Osteocyte (in vitro differentiated cells): Measurements from ENCODE around the gene PDE6B. TPM values are rescaled to one million over a fixed set of nuclear protein-coding genes. Genes with fewer than 3 reads are reported as not detected.

ENCODE experiments used
- DNase-seq: peaks from one replicate; pipeline ENCODE4 v3.0.0; 2021; ENCODE audit warnings: mixed read lengths; ENCODE audit not compliant: unreplicated experiment; ENCODE audit errors: extremely low spot score
- H3K27ac Mint-ChIP-seq: one replicate; pipeline ENCODE4 v1.8.0; 2021; ENCODE audit warnings: mild to moderate bottlenecking, mixed read lengths; ENCODE audit not compliant: unreplicated experiment
- H3K27me3 Mint-ChIP-seq: one replicate; pipeline ENCODE4 v1.8.0; 2021; ENCODE audit warnings: mixed read lengths; ENCODE audit not compliant: unreplicated experiment
- H3K36me3 Mint-ChIP-seq: one replicate; pipeline ENCODE4 v1.8.0; 2021; ENCODE audit warnings: mixed read lengths; ENCODE audit not compliant: unreplicated experiment
- H3K4me1 Mint-ChIP-seq: one replicate; pipeline ENCODE4 v1.8.0; 2021; ENCODE audit warnings: mixed read lengths; ENCODE audit not compliant: unreplicated experiment
- H3K4me3 Mint-ChIP-seq: one replicate; pipeline ENCODE4 v1.8.0; 2021; ENCODE audit warnings: mild to moderate bottlenecking, moderate library complexity, mixed read lengths; ENCODE audit not compliant: unreplicated experiment
- H3K9me3 Mint-ChIP-seq: one replicate; pipeline ENCODE4 v1.8.0; 2021; ENCODE audit warnings: mixed read lengths; ENCODE audit not compliant: unreplicated experiment
- total RNA-seq: library from RNA; stranded (reverse); gene quantifications from 2 replicates; pipeline ENCODE4 v1.2.1, GENCODE V29; 2021
- TF ChIP-seq, protein P1 (sequence below): fragments of 200-600 bp; sonication (generic); IDR thresholded peaks from 2 replicates; pipeline ENCODE4 v1.5.0; 2021; ENCODE audit warnings: antibody characterized with exemption, mild to moderate bottlenecking, moderate library complexity

Gene PDE6B
- total RNA-seq, 1 donor from 2014 or later = 1.6 TPM

DNA sequence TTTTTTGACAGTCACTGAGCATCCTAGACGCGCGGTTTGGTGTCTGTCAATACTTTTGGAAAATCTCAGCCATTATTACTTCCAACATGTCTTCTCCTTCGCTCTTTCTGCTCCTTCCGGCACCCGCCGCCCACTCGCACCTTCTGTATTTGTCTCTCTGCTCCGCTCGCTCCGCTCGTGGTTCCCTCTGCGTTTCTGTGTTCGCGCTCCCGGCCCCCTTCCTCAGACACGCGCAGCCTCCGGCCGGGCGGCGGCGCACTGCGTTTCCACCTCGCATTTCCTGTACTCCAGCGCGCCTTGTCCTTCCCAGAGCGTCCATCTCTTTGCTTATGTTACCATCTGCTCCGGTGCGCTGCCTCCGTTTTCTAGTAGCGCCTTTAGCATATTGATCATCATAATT lies 21.1 kb downstream of the PDE6B start:
- DNase-seq = no peak
- H3K4me3 Mint-ChIP-seq = no peak overlapping the region
- no peaks in the 10 kb centered on the region for H3K4me1 Mint-ChIP-seq
- TF ChIP-seq, protein P1, sequence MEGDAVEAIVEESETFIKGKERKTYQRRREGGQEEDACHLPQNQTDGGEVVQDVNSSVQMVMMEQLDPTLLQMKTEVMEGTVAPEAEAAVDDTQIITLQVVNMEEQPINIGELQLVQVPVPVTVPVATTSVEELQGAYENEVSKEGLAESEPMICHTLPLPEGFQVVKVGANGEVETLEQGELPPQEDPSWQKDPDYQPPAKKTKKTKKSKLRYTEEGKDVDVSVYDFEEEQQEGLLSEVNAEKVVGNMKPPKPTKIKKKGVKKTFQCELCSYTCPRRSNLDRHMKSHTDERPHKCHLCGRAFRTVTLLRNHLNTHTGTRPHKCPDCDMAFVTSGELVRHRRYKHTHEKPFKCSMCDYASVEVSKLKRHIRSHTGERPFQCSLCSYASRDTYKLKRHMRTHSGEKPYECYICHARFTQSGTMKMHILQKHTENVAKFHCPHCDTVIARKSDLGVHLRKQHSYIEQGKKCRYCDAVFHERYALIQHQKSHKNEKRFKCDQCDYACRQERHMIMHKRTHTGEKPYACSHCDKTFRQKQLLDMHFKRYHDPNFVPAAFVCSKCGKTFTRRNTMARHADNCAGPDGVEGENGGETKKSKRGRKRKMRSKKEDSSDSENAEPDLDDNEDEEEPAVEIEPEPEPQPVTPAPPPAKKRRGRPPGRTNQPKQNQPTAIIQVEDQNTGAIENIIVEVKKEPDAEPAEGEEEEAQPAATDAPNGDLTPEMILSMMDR = no peak
- H3K27ac Mint-ChIP-seq = no peak overlapping the region
- no peaks in the 10 kb centered on the region for H3K36me3 Mint-ChIP-seq
- no peaks in the 10 kb centered on the region for H3K27me3 Mint-ChIP-seq
- H3K9me3 Mint-ChIP-seq = peaks cover 9% of the 10 kb centered on the region

GRCh38 chr4:647481-647880 lies 22.1 kb downstream of the PDE6B start:
- DNase-seq = no peak
- TF ChIP-seq, protein P1 = no peak
- Mint-ChIP-seq H3K27ac (no peak overlapping the region), H3K4me1 (no peaks in the 10 kb centered on the region), H3K27me3 (no peaks in the 10 kb centered on the region), H3K4me3 (no peak overlapping the region), H3K36me3 (no peaks in the 10 kb centered on the region), H3K9me3 (peaks cover 9% of the 10 kb centered on the region)

GRCh38 chr4:648579-649292 lies 23.4 kb downstream of the PDE6B start:
- H3K9me3 Mint-ChIP-seq = peaks cover 4% of the 10 kb centered on the region
- TF ChIP-seq, protein P1 = no peak
- no peaks in the 10 kb centered on the region for H3K4me1 Mint-ChIP-seq
- H3K4me3 Mint-ChIP-seq = no peak overlapping the region
- H3K27me3 Mint-ChIP-seq = no peaks in the 10 kb centered on the region
- H3K36me3 Mint-ChIP-seq = no peaks in the 10 kb centered on the region
- no peak for DNase-seq
- H3K27ac Mint-ChIP-seq = no peak overlapping the region

GRCh38 chr4:649293-649625 lies 23.9 kb downstream of the PDE6B start:
- DNase-seq = no peak
- Mint-ChIP-seq H3K4me3 (no peak overlapping the region), H3K36me3 (no peaks in the 10 kb centered on the region), H3K9me3 (peaks cover 4% of the 10 kb centered on the region), H3K27ac (no peak overlapping the region), H3K27me3 (no peaks in the 10 kb centered on the region), H3K4me1 (no peaks in the 10 kb centered on the region)
- TF ChIP-seq, protein P1 = no peak

- H3K36me3 Mint-ChIP-seq = no peaks in the 10 kb centered on the region
- no peak for DNase-seq
- H3K4me1 Mint-ChIP-seq = no peaks in the 10 kb centered on the region
- peaks cover 2% of the 10 kb centered on the region for H3K9me3 Mint-ChIP-seq
- H3K4me3 Mint-ChIP-seq = no peak overlapping the region
- no peaks in the 10 kb centered on the region for H3K27me3 Mint-ChIP-seq
- TF ChIP-seq, protein P1 = no peak
- H3K27ac Mint-ChIP-seq = no peak overlapping the region
These were observed 24.5 kb downstream of the PDE6B start for GRCh38 chr4:649751-650310.
